ENCODE results near the gene AHR.

- no peak for TF ChIP-seq CTCF (IDR thresholded peaks at IDR 0.05; ENCODE audit: poor library complexity, severe bottlenecking)
- TF ChIP-seq TAF1 (IDR thresholded peaks at IDR 0.05; ENCODE audit: low read depth): no peak
- no peak for TF ChIP-seq REST (IDR thresholded peaks at IDR 0.05; ENCODE audit: borderline replicate concordance)
- TF ChIP-seq EZH2 (IDR thresholded peaks at IDR 0.05; ENCODE audit: borderline replicate concordance, insufficient read depth, low read length, poor library complexity, severe bottlenecking): no peak
Measured at GRCh38 chr7:17274551-17275245, 23.8 kb upstream of the AHR start.

Measured in neural cell (in vitro differentiated cells).